ENCODE data around the gene SLFN14. TPM values are rescaled to one million over a fixed set of nuclear protein-coding genes. Genes with fewer than 3 reads are reported as not detected.
"Not testable (repeated sequence)": the region's sequence is repeated elsewhere in the genome, so short reads cannot be mapped to it uniquely, and the experiment has no call there.

The SLFN14 gene
- total and polyA plus RNA-seq, 5 donors = not detected

DNA sequence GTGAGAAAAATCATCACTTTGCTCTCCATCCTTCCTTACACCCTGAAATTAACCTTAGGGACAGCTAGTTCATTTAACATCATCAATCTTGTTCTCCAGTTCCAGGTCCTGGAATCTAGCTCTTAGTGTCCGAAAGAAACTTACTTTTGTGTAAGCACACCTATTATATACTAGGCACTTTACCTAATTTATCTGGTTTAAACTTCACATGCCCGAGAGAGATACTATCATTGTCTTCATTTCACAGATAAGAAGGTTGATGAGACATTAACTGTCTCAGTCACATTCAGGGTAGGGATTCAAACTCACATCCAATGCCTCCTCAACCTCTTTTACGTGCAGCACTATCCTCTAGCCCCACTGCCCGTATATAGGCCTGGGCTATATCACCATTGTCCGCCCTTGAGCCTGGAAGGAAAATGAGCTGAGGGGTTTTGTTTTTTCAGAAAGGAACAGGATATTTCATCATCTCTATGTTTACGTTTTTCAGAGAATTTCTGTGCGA, 26.0 kb upstream of the SLFN14 start:
- peak overlapping the region; percentile 89 for H3K4me3 ChIP-seq (ENCODE audit: low read length)
- 26% methylated on average over 7 of the region's 7 CpGs for WGBS

DNA sequence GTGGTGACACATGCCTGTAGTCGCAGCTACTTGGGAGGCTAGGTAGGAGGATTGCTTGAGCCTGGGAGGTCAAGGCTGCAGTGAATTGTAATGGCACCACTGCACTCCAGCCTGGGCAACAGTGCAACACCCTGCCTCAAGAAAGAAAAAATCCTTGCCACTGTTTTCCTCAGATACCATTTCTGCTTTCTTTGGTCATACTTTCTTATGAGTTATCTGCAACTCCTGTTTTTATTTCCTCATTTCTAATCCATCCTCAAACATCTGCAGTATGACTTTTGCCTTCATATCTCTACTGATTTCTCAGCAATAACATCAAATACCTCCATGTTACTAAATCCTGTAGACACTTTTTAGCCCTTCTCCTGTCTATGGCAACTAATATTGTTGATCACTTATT, 23.4 kb upstream of the SLFN14 start:
- intact Hi-C loops (cut with DNase I) = no loop called here
- H3K27me3 ChIP-seq (ENCODE audit: control insufficient read depth, insufficient read depth) = no peaks in the 10 kb centered on the region
- H3K27ac ChIP-seq (ENCODE audit: low read length) = no peak overlapping the region
- ATAC-seq (no peak), DNase-seq (no peak)
- H3K9me3 ChIP-seq (ENCODE audit: control insufficient read depth, low read length) = no peaks in the 10 kb centered on the region
- H3K4me3 ChIP-seq (ENCODE audit: low read length) = no peak overlapping the region
- 90% methylated on average over 1 of the region's 1 CpG for WGBS
- H3K4me1 ChIP-seq (ENCODE audit: control insufficient read depth, insufficient read depth, low read length) = peaks cover 3% of the 10 kb centered on the region

More for the DNA sequence above, 26.0 kb upstream of the SLFN14 start:
- H3K27me3 ChIP-seq (ENCODE audit: control insufficient read depth, insufficient read depth) = no peaks in the 10 kb centered on the region
- ATAC-seq (peak; percentile 16 to 40), DNase-seq (no peak)
- intact Hi-C loops (cut with DNase I) = no loop called here
- no peaks in the 10 kb centered on the region for H3K9me3 ChIP-seq (ENCODE audit: control insufficient read depth, low read length)
- peak overlapping the region; percentile 60 for H3K27ac ChIP-seq (ENCODE audit: low read length)
- H3K4me1 ChIP-seq (ENCODE audit: control insufficient read depth, insufficient read depth, low read length) = no peaks in the 10 kb centered on the region

DNA sequence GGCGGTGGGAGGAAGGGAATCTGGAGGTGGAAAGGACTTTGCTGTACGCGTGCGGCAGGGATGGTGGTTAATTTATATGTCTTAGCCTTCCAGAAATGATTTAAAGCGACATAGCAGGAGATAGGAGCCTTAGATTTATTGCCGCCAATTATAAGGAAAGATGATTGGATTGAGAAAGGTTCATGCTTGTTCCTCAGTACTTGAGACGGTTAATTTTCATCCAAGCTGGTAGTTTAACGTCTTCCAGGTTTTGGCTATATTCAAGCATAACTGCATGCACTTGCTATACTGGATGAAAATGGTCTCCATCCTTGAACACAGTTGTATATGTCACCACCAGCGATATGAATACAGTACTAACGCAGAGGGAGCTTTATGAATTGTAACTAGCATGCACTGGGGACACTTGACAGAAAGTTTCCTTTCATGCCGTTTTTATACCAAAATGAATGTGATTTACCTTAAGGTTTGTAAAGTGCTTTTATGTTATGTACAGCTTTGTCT, 18.4 kb upstream of the SLFN14 start:
- Histone ChIP-seq H3K4me3 (ENCODE audit: low read length) (peak overlapping the region; percentile 72), H3K9me3 (ENCODE audit: control insufficient read depth, low read length) (no peaks in the 10 kb centered on the region), H3K27me3 (ENCODE audit: control insufficient read depth, insufficient read depth) (no peaks in the 10 kb centered on the region), H3K27ac (ENCODE audit: low read length) (peak overlapping the region; percentile 88), H3K4me1 (ENCODE audit: control insufficient read depth, insufficient read depth, low read length) (peaks cover 6% of the 10 kb centered on the region)
- DNase-seq (no peak), ATAC-seq (no peak)
- intact Hi-C loops (cut with DNase I) = no loop called here
- 2% methylated on average over 11 of the region's 11 CpGs for WGBS

DNA sequence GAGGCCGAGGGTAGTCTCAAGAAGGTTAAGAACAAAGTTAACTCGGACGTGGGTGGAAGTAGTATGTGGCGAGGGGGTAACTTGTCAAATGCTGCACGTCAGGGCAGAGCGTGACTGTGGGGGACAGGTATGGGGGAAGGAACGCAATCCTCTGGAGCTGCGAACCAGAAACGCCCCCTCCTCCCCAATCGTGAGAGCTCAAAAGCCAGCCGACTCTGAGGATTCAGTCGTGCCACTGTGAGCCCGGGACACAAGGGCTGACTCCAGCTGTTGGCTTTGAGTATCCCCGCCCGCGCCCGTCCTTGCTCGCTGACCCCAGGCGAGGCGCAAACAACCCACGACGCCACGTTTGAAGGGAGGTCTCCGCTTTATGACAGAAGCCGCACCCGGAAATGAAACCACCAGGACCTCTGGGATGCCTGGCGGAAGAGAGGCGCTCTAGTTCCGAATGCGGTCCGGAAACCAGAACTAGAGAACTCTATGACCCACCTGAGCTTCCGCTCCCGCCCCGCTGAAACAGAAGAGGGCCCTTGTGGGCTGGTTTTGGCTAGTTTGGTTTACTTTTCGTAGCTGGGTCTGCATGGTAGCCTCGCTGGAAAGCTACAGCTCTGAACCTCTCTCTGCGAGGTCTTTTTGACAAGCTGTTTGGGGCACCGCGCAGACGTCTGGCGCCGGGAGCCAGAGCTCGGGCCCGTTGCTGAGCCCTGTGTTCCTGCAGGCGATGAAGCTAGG, 17.7 kb upstream of the SLFN14 start, which contains the start of gene PEX12:
Gene PEX12 (minus strand): TSS at position 375 of the 732 bp plus-strand sequence. CDS start 550 bp downstream, outside the sequence.
- peak; percentile 90 to 95 (median 94) for DNase-seq
- WGBS = under 1% methylated on average over 45 of the region's 45 CpGs
- Histone ChIP-seq H3K9me3 (ENCODE audit: control insufficient read depth, low read length) (no peaks in the 10 kb centered on the region), H3K27ac (ENCODE audit: low read length) (peak within 1 kb of the TSS; percentile 93), H3K4me3 (ENCODE audit: low read length) (peak within 1 kb of the TSS; percentile 72), H3K4me1 (ENCODE audit: control insufficient read depth, insufficient read depth, low read length) (peaks cover 6% of the 10 kb centered on the region), H3K27me3 (ENCODE audit: control insufficient read depth, insufficient read depth) (no peaks in the 10 kb centered on the region)
- intact Hi-C loops (cut with DNase I) = no loop called here
- peak; percentile 98 to 99 for ATAC-seq

DNA sequence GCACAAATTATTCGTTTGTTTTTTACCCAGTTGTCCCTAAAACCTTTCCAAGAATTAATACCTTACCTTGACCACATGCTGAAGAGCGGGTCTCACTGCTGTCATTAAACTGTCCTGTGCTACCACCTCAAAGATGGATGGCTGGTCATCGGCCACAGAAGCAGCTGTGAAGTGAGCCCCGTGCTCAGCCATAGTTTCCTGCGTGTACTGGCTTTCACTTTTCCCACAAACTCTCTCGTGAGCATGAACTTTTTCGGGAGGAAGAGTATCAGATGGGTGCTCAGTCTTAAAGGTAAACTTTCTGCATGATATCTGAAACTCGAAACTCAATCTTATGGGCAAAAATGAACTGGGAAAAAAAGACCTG, 17.2 kb upstream of the SLFN14 start:
- 3% methylated on average over 8 of the region's 8 CpGs for WGBS
- DNase-seq = no peak
- Histone ChIP-seq H3K27me3 (ENCODE audit: control insufficient read depth, insufficient read depth) (no peaks in the 10 kb centered on the region), H3K4me3 (ENCODE audit: low read length) (peak overlapping the region; percentile 72), H3K4me1 (ENCODE audit: control insufficient read depth, insufficient read depth, low read length) (peaks cover 6% of the 10 kb centered on the region), H3K9me3 (ENCODE audit: control insufficient read depth, low read length) (no peaks in the 10 kb centered on the region), H3K27ac (ENCODE audit: low read length) (peak overlapping the region; percentile 93)
- ATAC-seq = peak; percentile 21 to 42
- intact Hi-C loops (cut with DNase I) = no loop called here

DNA sequence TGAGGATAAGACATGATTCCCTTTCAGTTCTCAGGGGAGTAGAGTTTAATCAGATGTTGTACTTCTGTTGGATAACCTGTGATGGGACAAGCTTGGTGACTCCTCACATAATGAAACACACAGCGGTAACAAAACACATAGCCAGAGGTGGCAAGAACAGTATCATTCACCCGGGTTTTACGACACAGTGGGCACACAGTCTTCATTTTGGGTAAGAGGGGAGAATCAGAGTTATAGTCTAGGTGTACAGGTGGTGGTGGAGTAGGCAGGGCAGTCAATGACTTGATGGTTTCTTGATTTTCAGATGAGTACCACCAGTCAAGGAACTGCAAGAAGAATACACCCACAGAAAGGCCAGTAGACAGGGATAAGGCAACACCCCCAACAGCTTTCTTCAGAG, 15.1 kb upstream of the SLFN14 start:
- no peak overlapping the region for H3K4me3 ChIP-seq (ENCODE audit: low read length)
- no peaks in the 10 kb centered on the region for H3K9me3 ChIP-seq (ENCODE audit: control insufficient read depth, low read length)
- H3K4me1 ChIP-seq (ENCODE audit: control insufficient read depth, insufficient read depth, low read length) = peaks cover 6% of the 10 kb centered on the region
- H3K27ac ChIP-seq (ENCODE audit: low read length) = no peak overlapping the region
- no peaks in the 10 kb centered on the region for H3K27me3 ChIP-seq (ENCODE audit: control insufficient read depth, insufficient read depth)
- DNase-seq (no peak), ATAC-seq (no peak)
- WGBS = 91% methylated on average over 3 of the region's 3 CpGs
- intact Hi-C loops (cut with DNase I) = no loop called here

DNA sequence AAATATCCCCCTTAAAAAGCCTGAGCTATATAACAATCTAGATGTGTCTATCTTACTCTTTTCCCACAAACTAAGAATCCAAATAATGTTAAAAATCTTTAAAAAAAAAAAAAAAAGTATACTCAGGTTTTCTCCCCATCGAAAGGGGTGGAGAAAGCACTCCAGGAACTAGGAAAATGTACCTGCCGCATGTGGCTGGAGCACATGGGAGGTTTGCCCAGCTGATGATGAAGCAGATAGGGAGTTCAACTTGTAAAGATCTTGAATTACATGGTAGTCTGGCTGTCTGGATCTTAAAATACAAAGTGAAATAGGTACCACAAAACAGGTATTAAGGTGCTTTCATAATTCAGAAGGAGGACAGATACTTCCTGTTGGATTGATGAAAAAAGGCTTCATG, 8.8 kb upstream of the SLFN14 start:
- no peaks in the 10 kb centered on the region for H3K27me3 ChIP-seq (ENCODE audit: control insufficient read depth, insufficient read depth)
- H3K4me3 ChIP-seq (ENCODE audit: low read length) = no peak overlapping the region
- intact Hi-C loops (cut with DNase I) = no loop called here
- H3K4me1 ChIP-seq (ENCODE audit: control insufficient read depth, insufficient read depth, low read length) = no peaks in the 10 kb centered on the region
- ATAC-seq = no peak
- no peak for DNase-seq
- 91% methylated on average over 2 of the region's 2 CpGs for WGBS
- no peaks in the 10 kb centered on the region for H3K9me3 ChIP-seq (ENCODE audit: control insufficient read depth, low read length)
- no peak overlapping the region for H3K27ac ChIP-seq (ENCODE audit: low read length)

DNA sequence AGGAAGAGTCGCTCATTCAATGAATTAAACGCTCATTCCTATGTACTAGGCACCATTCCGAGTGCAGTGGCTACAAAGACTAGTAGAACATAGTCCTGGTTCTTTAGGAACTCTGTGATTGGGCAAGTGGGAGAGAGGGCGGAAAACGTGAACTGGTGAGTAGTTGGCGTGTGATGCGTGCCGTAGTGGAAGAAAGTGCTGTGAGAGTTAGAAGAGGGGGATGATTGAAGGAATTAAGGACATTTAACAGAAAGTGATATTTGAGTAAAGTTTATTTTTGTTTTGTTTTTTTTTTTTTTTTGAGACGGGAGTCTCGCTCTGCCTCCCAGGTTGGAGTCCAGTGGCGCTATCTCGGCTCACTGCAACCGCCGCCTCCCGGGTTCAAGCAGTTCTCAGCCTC, 7.9 kb upstream of the SLFN14 start:
- WGBS = 27% methylated on average over 15 of the region's 15 CpGs
- H3K9me3 ChIP-seq (ENCODE audit: control insufficient read depth, low read length) = no peaks in the 10 kb centered on the region
- H3K27me3 ChIP-seq (ENCODE audit: control insufficient read depth, insufficient read depth) = no peaks in the 10 kb centered on the region
- intact Hi-C loops (cut with DNase I) = no loop called here
- no peaks in the 10 kb centered on the region for H3K4me1 ChIP-seq (ENCODE audit: control insufficient read depth, insufficient read depth, low read length)
- DNase-seq (no peak), ATAC-seq (peak in 1 of 2 donors; percentile 28)
- no peak overlapping the region for H3K27ac ChIP-seq (ENCODE audit: low read length)
- H3K4me3 ChIP-seq (ENCODE audit: low read length) = peak overlapping the region; percentile 94

DNA sequence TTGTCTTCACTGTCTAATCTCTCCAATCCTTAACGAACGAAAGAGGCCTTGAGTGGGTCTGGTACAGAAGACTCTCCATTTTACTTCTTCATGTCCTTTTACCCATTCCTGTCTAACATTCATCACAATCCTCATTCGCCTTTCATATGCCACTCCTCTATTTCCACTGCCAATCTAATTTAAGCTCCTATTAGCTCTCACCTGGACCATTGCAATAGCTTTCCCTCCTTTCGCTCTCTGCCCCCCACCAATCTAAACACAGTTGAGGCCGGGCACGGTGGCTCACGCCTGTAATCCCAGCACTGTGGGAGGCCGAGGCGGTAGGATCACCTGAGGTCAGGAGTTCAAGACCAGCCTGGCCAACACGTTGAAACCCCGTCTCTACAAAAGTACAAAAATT, 6.3 kb upstream of the SLFN14 start:
- DNase-seq = no peak
- no peaks in the 10 kb centered on the region for H3K4me1 ChIP-seq (ENCODE audit: control insufficient read depth, insufficient read depth, low read length)
- intact Hi-C loops (cut with DNase I) = no loop called here
- ATAC-seq = no peak
- WGBS = 69% methylated on average over 11 of the region's 11 CpGs
- peak overlapping the region; percentile 94 for H3K4me3 ChIP-seq (ENCODE audit: low read length)
- H3K9me3 ChIP-seq (ENCODE audit: control insufficient read depth, low read length) = no peaks in the 10 kb centered on the region
- H3K27me3 ChIP-seq (ENCODE audit: control insufficient read depth, insufficient read depth) = no peaks in the 10 kb centered on the region
- no peak overlapping the region for H3K27ac ChIP-seq (ENCODE audit: low read length)

DNA sequence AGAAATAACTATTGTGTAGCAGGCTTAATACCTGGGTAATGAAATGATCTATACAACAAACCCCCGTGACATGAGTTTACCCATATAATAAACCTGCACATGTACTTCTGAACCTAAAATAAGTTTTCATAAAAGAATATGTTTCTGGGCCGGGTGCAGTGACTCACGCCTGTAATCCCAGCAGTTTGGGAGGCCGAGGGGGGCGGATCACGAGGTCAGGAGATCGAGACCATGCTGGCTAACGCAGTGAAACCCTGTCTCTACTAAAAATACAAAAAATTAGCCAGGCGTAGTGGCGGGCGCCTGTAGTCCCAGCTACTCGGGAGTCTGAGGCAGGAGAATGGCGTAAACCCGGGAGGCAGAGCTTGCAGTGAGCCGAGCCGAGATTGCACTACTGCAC, 2.6 kb upstream of the SLFN14 start:
- H3K9me3 ChIP-seq (ENCODE audit: control insufficient read depth, low read length); H3K4me3 ChIP-seq (ENCODE audit: low read length); ATAC-seq; DNase-seq; intact Hi-C loops (cut with DNase I); H3K4me1 ChIP-seq (ENCODE audit: control insufficient read depth, insufficient read depth, low read length); H3K27ac ChIP-seq (ENCODE audit: low read length); H3K27me3 ChIP-seq (ENCODE audit: control insufficient read depth, insufficient read depth): not testable (repeated sequence)
- 83% methylated on average over 15 of the region's 16 CpGs for WGBS

DNA sequence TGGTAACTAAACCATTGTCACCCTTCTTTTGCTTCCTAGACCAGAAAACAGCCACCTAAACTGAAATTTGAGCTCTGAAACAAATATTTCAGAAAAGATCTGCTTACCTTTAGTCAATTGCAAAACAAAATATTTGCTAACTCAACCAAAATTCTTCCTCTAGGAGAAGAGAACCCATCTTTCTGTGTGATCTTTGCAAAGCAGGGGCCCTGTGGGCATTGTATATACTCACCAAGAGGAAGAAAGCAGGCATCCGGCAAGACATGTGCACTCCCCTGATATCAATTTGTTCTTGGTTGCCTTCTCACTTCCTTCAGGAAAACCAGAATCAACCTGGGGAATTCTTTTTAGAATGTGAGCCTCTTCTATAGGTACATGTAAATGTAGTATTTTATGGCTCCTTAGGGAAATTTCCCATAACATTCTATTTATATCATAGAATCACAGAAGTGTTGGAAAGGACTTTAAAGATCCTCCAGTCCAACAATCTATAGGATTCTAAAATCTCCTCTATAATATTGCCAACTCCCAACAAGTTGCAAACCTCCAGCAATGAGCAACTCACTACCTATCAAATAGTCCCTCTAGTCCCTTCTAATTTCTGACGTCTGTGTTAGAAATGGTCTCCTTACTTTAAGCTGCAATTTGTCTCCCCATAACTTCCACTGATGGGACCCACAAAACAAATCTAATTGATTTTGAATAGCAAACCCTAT, 966 bp downstream of the SLFN14 start:
- WGBS = 62% methylated on average over 2 of the region's 2 CpGs

More for the DNA sequence above, 966 bp downstream of the SLFN14 start:
- H3K27ac ChIP-seq (ENCODE audit: low read length) = no peak overlapping the region
- ATAC-seq (no peak), DNase-seq (no peak)
- intact Hi-C loops (cut with DNase I) = no loop called here
- no peak overlapping the region for H3K4me3 ChIP-seq (ENCODE audit: low read length)
- no peaks in the 10 kb centered on the region for H3K9me3 ChIP-seq (ENCODE audit: control insufficient read depth, low read length)
- H3K27me3 ChIP-seq (ENCODE audit: control insufficient read depth, insufficient read depth) = no peaks in the 10 kb centered on the region
- no peaks in the 10 kb centered on the region for H3K4me1 ChIP-seq (ENCODE audit: control insufficient read depth, insufficient read depth, low read length)

Data from right cardiac atrium (tissue), 5 donors.